ENCODE measurements around the gene BAG2. TPM values are rescaled to one million over a fixed set of nuclear protein-coding genes. Genes with fewer than 3 reads are reported as not detected.
A peak's percentile ranks its signal among the peaks of the same experiment; 100 is the strongest.

Gene BAG2
- total and polyA plus RNA-seq, 2 of the 13 experiments (the other 11 are each of a cell fraction or from before 2014, with no cell fraction given), result 5.7 to 15.1 TPM

DNA sequence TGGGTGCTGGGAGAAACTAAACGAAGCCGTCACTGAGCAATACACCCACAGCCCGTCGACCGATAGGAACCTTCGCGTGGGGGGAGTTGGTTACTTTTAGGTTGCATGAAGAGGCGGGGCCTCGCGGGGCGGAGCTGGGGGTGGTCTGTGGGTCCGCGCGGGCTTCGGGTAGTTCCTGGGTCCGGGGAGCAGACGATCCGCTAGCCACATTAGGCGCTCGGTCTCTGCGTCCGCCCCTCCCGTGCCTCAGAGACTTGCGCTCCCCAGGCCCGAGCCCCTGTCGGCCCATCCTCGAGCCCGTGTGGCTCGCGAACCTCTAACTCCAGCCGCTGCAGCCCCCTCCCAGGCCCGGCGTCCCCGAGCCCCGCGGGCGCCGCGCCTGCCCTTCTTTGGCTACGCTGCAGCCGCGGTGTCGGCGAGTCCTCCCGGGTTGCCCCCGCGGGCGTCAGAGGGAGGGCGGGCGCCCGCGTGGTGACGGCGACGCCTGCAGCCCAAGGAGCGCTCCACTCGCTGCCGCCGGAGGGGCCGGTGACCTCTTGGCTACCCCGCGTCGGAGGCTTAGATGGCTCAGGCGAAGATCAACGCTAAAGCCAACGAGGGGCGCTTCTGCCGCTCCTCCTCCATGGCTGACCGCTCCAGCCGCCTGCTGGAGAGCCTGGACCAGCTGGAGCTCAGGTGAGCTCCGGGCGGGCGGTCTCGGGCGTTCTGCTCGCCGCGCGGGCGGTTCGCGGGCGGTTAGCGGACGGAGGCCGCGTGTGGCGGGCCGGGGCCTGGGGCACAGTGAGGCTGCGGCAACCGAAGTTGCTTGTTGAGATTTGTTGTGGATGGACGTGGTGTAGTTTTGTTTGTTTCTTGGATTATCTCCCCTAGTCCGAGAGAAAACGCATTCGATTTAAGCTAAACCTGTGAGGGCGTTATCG lies at the start of gene BAG2 (continued):
- TF ChIP-seq, protein P1, sequence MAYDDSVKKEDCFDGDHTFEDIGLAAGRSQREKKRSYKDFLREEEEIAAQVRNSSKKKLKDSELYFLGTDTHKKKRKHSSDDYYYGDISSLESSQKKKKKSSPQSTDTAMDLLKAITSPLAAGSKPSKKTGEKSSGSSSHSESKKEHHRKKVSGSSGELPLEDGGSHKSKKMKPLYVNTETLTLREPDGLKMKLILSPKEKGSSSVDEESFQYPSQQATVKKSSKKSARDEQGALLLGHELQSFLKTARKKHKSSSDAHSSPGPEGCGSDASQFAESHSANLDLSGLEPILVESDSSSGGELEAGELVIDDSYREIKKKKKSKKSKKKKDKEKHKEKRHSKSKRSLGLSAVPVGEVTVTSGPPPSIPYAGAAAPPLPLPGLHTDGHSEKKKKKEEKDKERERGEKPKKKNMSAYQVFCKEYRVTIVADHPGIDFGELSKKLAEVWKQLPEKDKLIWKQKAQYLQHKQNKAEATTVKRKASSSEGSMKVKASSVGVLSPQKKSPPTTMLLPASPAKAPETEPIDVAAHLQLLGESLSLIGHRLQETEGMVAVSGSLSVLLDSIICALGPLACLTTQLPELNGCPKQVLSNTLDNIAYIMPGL (CRISPR knock-in tag; IDR thresholded peaks at IDR 0.05; ENCODE audit: borderline replicate concordance in 1 of 2, low read depth in 1 of 2), result peak; percentile 76 to 97
- peak; percentile 93; the same call in 1 of the 2 replicates for TF ChIP-seq CAMTA2 (CRISPR knock-in tag; IDR thresholded peaks at IDR 0.05; ENCODE audit: borderline replicate concordance)
- peak; percentile 72; the same call in 1 of the 2 replicates for TF ChIP-seq ZBTB43 (CRISPR knock-in tag; conservative IDR thresholded peaks at IDR 0.05)
- TF ChIP-seq, protein P2, sequence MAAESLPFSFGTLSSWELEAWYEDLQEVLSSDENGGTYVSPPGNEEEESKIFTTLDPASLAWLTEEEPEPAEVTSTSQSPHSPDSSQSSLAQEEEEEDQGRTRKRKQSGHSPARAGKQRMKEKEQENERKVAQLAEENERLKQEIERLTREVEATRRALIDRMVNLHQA (CRISPR knock-in tag; IDR thresholded peaks at IDR 0.05), result no peak
- TF ChIP-seq, protein P3, sequence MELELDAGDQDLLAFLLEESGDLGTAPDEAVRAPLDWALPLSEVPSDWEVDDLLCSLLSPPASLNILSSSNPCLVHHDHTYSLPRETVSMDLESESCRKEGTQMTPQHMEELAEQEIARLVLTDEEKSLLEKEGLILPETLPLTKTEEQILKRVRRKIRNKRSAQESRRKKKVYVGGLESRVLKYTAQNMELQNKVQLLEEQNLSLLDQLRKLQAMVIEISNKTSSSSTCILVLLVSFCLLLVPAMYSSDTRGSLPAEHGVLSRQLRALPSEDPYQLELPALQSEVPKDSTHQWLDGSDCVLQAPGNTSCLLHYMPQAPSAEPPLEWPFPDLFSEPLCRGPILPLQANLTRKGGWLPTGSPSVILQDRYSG (CRISPR knock-in tag; IDR thresholded peaks at IDR 0.05), result peak; percentile 96; the same call in 1 of the 2 replicates
- TF ChIP-seq DNMT1 (CRISPR knock-in tag; IDR thresholded peaks at IDR 0.05), result peak; percentile 82; the same call in 1 of the 2 replicates
- TF ChIP-seq POGZ (CRISPR knock-in tag; IDR thresholded peaks at IDR 0.05), result peak; percentile 71
- peak; percentile 72 for TF ChIP-seq ZBTB20 (CRISPR knock-in tag; IDR thresholded peaks at IDR 0.05; ENCODE audit: borderline replicate concordance, low read depth)
- TF ChIP-seq ISX (CRISPR knock-in tag; conservative IDR thresholded peaks at IDR 0.05), result peak; percentile 97
- TF ChIP-seq, protein P4, sequence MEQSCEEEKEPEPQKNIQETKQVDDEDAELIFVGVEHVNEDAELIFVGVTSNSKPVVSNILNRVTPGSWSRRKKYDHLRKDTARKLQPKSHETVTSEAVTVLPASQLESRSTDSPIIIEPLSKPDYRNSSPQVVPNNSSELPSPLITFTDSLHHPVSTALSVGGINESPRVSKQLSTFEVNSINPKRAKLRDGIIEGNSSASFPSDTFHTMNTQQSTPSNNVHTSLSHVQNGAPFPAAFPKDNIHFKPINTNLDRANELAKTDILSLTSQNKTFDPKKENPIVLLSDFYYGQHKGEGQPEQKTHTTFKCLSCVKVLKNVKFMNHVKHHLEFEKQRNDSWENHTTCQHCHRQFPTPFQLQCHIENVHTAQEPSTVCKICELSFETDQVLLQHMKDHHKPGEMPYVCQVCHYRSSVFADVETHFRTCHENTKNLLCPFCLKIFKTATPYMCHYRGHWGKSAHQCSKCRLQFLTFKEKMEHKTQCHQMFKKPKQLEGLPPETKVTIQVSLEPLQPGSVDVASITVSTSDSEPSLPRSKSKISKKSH (CRISPR knock-in tag; IDR thresholded peaks at IDR 0.05; ENCODE audit: borderline replicate concordance), result peak; percentile 68; the same call in 1 of the 2 replicates
- TF ChIP-seq NCOA1 (CRISPR knock-in tag; IDR thresholded peaks at IDR 0.05), result no peak; the same call in 1 of the 2 replicates
- peak; percentile 92 for TF ChIP-seq ZNF235 (CRISPR knock-in tag; IDR thresholded peaks at IDR 0.05; ENCODE audit: borderline replicate concordance)
- peak; percentile 91 for TF ChIP-seq ASH2L (IDR thresholded peaks at IDR 0.05; ENCODE audit: insufficient read length, low read depth, low read length)
- peak; percentile 89; the same call in 1 of the 2 replicates for TF ChIP-seq ZNF740 (CRISPR knock-in tag; IDR thresholded peaks at IDR 0.05)
- TF ChIP-seq HHEX (CRISPR knock-in tag; IDR thresholded peaks at IDR 0.05), result no peak
- TF ChIP-seq TBX3 (IDR thresholded peaks at IDR 0.05; ENCODE audit: borderline replicate concordance), result no peak
- TF ChIP-seq, protein P5, sequence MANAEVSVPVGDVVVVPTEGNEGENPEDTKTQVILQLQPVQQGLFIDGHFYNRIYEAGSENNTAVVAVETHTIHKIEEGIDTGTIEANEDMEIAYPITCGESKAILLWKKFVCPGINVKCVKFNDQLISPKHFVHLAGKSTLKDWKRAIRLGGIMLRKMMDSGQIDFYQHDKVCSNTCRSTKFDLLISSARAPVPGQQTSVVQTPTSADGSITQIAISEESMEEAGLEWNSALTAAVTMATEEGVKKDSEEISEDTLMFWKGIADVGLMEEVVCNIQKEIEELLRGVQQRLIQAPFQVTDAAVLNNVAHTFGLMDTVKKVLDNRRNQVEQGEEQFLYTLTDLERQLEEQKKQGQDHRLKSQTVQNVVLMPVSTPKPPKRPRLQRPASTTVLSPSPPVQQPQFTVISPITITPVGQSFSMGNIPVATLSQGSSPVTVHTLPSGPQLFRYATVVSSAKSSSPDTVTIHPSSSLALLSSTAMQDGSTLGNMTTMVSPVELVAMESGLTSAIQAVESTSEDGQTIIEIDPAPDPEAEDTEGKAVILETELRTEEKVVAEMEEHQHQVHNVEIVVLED (CRISPR knock-in tag; IDR thresholded peaks at IDR 0.05; ENCODE audit: borderline replicate concordance), result peak; percentile 92
- TF ChIP-seq KDM6A (CRISPR knock-in tag; IDR thresholded peaks at IDR 0.05; ENCODE audit: low read depth), result no peak
- TF ChIP-seq NR2F2 (IDR thresholded peaks at IDR 0.05; ENCODE audit: borderline replicate concordance, low read depth), result no peak

Data from HepG2 (cell line).